Dermis microvascular lymphatic vessel endothelial cell (primary cell): ENCODE measurements around the gene SELENON. TPM values are rescaled to one million over a fixed set of nuclear protein-coding genes. Genes with fewer than 3 reads are reported as not detected.

ENCODE experiments used
- DNase-seq, 2 donors: peaks; one replicate each; pipeline versions ENCODE4 v3.0.0 to v3.0.0-alpha.2; 2010; ENCODE audit warnings: low read depth in 2 of 2
- total RNA-seq: library from RNA; depleted of rRNA; stranded (reverse); fragments of >200 nt; gene quantifications from 2 replicates; pipeline ENCODE4 v1.2.1, GENCODE V29; 2014

The SELENON gene
- total RNA-seq, 1 donor from 2014 or later: 23.0 TPM

- DNase-seq: no peak
These were observed 29.3 kb upstream of the SELENON start for GRCh38 chr1:25770541-25771220.

- DNase-seq: no peak
These were observed 28.5 kb upstream of the SELENON start for GRCh38 chr1:25771221-25772114.

DNA sequence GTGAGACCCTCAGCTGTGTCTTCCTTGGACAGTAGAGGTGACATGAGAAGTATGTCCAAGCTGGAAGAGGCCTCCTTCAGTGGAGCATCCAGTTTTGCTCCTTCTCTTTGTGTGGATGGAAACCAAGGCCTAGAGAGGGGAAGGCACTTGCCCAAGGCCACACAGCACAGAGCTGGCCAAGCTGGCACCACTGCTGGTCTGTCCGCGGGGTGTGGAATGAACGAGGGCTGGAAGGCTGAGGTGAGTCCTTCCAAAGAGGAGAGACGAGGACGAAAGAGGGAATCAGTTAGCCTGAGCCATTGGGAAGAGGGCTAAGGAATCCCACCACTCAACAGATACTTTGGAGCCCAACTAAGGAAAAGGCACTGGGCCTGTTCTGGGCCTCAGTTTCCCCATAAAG is 27.8 kb upstream of the SELENON start:
- no peak for DNase-seq

DNA sequence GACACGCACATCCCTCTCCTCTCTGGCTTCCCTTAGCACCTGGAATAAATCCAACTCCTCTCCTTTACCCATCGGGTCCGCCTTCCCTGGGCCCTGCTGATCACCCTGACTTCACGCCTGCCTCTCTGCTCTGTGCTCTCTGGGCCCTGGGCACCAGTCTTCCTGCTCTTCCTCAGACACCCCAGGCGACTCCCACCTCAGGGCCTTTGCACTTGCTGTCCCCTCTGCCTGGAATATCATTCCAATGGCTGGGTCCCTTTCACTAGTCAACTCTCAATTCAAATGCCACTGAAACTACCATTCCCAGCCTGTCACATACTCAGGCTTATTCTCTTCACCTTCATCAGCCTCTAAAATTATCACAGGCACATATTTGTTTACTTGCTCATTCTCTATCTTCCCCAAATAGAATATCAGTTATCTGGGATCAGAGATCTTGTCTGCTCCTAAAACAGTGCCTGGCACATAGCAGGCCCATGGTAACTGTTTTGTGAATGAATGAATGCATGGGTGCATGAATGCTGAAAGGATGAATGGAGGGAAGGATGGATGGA is 27.2 kb upstream of the SELENON start:
- no peak for DNase-seq

- DNase-seq: no peak
These were observed 26.4 kb upstream of the SELENON start for GRCh38 chr1:25773441-25774125.

GRCh38 chr1:25774206-25774803 is 25.7 kb upstream of the SELENON start:
- DNase-seq: no peak

DNA sequence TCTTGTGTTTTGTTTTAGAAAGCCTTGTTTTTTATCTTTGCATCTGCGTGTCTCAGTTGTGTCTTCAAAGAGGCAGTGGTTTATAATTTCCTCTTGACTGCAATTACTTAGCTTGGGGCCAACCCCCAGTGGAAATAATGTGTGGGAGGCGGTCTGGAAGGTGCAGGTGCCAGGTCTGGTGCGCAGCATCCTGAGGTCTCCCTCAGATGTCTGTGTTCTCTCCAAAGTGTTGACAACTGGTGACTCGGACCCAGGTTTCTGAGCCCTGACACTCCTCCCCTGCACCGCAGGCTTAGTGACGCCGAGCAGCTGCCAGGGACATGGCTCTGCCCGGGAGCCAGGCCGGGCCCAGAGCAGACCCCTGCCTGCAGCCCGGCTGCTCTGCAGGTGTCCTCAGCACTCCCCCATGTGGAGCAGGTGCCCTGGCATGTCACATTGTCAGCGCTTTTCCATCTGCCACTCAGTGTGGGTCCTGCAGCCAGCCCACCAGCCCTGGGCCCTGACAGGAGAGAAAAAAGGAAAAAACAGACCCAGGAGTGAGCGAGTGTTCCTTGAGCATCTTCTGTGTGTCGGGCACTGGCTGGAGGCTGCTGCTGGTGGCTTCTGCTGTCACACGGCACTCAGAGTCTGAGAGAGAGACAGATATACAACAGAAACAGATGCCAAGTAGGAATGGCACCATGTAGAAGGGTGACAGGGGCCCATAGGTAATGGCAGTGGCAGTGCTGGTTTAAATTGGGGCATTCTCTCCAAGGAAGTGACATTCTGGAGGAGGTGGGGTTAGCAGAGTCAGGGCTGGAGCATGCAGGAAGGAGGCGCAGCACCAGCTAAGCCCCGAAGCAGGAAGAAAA is 24.8 kb upstream of the SELENON start:
- DNase-seq: no peak

- no peak for DNase-seq
These were observed 20.6 kb upstream of the SELENON start for GRCh38 chr1:25779388-25779787.

- no peak for DNase-seq
These were observed 20.1 kb upstream of the SELENON start for GRCh38 chr1:25779894-25780293.

DNA sequence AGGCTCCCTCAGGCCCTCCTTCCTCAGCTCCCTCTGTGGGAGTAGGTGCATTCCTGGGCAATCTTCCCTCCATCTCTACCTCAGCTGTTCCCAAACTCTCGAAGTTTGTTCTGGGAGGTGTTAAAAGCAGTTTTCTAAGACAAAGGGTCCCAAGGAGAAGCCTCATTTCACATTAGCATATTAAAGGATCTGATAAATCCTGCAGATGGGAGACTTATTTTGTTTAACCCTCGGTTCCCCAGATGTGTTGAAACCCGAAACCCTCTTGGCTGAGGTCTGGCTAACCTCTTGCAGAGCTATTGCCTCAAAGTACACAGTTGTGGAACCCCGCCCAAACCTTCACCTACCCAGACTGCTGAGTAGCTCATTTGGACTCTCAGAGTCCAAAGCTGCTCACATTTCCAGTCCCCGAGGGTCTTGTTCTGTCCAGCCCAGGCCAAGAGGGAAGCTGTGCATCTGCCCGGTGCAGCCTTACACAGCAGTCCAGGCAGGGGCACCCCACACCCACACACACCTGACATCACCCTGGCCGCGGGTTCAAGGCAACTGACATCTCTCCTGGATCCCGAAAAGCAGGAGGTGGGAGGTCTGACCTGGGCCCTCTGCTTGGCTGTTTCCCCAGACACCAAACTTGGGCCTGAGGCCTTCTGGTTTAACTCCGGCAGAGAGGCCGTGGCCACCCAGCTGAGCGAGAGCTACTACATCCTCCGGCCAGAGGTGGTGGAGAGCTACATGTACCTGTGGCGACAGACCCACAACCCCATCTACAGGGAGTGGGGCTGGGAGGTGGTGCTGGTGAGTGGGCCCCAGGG is 19.5 kb upstream of the SELENON start:
- DNase-seq: no peak

GRCh38 chr1:25781130-25781433 is 18.9 kb upstream of the SELENON start:
- DNase-seq: no peak

DNA sequence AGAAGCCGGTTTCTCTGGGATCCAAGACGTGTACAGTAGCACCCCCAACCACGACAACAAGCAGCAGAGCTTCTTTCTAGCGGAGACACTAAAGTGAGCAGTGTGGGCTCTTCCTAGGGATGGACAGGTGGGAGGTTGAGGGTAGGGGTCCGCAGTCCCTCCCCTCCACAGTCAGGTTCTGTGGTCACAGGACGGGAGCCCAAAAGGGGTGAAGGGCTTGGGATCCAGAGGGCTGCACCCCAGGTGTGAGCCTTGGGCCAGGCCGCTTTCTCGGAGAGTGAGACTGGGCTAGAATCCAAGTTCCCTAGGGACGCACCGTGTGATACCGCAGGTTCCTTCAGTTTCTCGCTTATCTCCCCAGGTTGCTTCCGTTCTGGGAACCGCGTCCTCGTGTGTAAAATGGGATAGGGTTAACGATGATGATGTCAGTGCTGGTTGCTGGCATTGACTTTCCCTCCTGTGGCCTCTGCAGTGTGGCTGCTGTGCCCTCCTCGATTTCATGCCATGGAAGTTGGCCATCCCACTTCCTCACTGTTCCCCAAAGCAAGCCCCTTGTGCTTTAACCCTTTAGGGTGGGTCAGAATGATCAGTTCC is 17.3 kb upstream of the SELENON start:
- no peak for DNase-seq

DNA sequence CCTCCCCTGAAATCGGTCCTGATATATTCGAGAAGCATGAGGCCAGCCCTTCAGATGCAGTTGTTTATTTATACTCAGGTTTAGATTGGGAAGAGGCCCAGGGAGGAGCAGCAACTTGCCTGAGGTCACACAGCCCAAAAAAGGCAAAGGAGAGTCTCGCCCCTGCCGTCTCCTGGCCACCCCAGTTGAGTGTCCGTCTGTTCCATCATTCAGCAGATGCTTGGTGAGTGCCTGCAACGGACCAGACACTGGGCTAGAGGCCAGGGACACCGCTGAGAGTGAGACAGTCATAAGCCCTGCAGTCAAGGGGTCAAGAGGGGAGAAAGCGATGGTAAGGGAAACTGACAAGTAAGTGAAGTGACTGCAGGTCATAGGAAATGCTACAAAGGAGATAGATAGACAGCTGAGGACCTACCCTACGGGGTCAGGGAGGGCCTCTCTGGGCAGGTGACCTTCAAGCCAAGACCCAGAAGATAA is 15.4 kb upstream of the SELENON start:
- no peak for DNase-seq

DNA sequence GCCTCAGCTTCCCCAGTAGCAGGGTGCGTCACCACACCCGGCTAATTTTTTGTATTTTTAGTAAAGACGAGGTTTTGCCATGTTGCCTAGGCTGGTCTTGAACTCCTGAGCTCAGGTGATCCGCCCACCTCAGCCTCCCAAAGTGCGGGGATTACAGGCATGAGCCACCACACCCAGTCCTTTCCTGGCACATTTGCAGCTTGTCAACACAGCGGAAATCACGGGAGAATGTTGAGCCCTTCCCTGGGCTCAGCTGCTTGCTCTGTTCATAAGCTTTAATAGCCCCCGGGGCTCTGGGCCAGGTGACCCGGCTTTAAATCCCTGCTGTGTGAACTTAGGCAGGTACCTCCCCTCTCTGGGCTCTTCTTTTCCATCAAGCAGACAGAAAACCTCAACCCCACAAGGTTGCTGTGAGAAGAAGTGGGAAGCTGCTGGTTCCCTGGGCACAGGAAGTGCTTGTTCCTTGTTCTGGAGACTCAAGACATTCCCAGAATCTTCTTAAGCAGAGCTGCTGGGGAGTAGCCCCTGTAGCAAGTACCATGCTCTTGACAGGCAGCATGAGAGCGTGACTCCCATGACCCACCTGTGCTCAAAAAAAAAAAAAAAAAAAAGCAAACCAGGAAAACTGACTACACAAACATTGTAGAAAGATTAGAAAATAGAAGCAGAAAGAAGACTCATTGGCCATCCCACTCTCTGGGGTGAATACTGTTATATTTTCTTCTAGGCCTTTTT is 14.5 kb upstream of the SELENON start:
- no peak for DNase-seq

- no peak for DNase-seq
These were observed 12.9 kb upstream of the SELENON start for GRCh38 chr1:25786887-25787759.

DNA sequence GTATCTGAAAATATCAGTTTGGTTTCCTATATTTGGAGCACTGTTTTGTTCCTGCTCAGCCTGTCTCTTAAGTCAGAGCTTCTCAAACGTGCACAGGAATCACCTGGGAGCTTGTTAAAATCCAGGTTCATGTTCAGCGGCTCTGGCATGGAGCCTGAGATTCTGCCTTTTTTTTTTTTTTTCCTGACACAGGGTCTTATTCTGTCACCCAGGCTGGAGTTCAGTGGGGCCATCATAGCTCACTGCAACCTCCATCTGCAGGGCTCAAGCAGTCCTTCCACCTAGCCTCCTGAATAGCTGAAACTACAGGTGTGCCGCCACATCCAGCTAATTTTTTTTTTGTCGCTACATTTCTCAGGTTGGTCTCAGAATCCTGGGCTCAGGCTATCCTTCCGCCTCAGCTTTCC is 12.2 kb upstream of the SELENON start:
- no peak for DNase-seq

DNA sequence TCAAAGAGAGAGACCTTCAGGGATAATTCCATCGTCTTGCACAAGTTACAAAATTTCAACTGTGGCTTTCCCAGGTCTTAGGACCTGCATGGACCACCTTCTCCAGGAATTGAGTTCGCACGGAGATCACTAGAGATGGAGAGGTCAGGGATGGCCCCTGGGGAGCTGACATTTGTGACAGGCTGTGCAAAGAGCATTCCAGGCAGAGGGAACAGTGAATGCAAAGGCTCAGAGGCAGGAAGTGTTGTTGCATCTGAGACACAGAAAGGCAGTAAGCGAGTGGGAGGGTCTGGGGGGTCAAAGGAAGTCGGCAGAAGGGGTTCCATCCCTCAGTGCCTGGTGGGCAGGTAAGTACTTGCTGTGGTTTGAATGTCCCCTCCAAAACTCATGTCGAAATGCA is 9.5 kb upstream of the SELENON start:
- DNase-seq: no peak

DNA sequence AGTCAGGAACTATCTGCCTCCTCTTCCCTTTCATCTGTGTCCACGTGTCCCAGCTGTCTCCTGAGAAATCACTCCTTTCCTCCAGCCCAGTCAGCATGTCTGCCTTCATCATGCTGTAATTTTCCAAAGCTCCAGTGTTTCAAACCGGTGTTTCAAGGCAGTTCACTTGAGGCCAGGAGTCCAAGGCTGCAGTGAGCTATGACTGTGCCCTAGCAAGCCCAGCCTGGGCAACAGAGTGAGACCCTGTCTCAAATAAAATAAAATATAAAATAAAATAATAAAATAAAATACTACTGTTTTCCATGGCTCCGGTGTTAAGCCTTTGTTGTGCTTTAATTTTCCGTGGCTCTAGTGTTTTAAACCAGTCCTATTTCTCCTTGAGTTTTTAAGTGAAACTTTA is 7.9 kb upstream of the SELENON start:
- DNase-seq: no peak
